OCI-LY7 (cell line): ENCODE results near the gene BRD7.

Experiments used
- CTCF ChIP-seq: fragments of 200-600 bp; sonication (generic); conservative IDR thresholded peaks from 2 replicates; pipeline ENCODE4 v1.5.1; 2014; ENCODE audit warnings: mild to moderate bottlenecking, antibody characterized with exemption, low read length, moderate library complexity, mixed read lengths
- EZH2phosphoT487 ChIP-seq: fragments of 200-600 bp; sonication (generic); IDR thresholded peaks from 2 replicates; pipeline ENCODE4 v1.6.1; 2018; ENCODE audit warnings: low read depth, borderline replicate concordance, mild to moderate bottlenecking, mixed run types, antibody characterized with exemption, low read length, moderate library complexity, mixed read lengths

- TF ChIP-seq EZH2phosphoT487 (no peak), CTCF (no peak)
These were observed 74.6 kb downstream of the BRD7 start for GRCh38 chr16:50293994-50294855.
